ENCODE data around the gene CELSR1.

The CELSR1 gene

GRCh38 chr22:46533070-46533833 lies 4.2 kb downstream of the CELSR1 start:
- no peaks in the 10 kb centered on the region for H3K4me1 ChIP-seq (ENCODE audit: low read length)
- H4K20me1 ChIP-seq (ENCODE audit: insufficient read depth, low read length), result no peaks in the 10 kb centered on the region
- H3K36me3 ChIP-seq (replicated peaks; ENCODE audit: low read depth, low read length), result no peaks in the 10 kb centered on the region
- no peaks in the 10 kb centered on the region for H3K9me3 ChIP-seq (ENCODE audit: insufficient read depth, low read length)
- TF ChIP-seq CTCF (IDR thresholded peaks at IDR 0.05; ENCODE audit: low read depth, low read length), result no peak
- no peak overlapping the region for H3K4me2 ChIP-seq (ENCODE audit: low read length)
- H2AFZ ChIP-seq (ENCODE audit: low read depth, low read length), result no peak overlapping the region
- no peaks in the 10 kb centered on the region for H3K79me2 ChIP-seq (ENCODE audit: low read length)
- no peak overlapping the region for H3K4me3 ChIP-seq (ENCODE audit: low read length)
- no peak overlapping the region for H3K27ac ChIP-seq (ENCODE audit: low read length)
- no peak overlapping the region for H3K9ac ChIP-seq (ENCODE audit: low read length)
- H3K27me3 ChIP-seq (ENCODE audit: low read depth, low read length), result no peaks in the 10 kb centered on the region

GRCh38 chr22:46532416-46532815 lies 5.0 kb downstream of the CELSR1 start:
- Histone ChIP-seq H3K27ac (ENCODE audit: low read length) (no peak overlapping the region), H3K9ac (ENCODE audit: low read length) (no peak overlapping the region), H3K4me2 (ENCODE audit: low read length) (no peak overlapping the region), H3K4me1 (ENCODE audit: low read length) (no peaks in the 10 kb centered on the region), H3K27me3 (ENCODE audit: low read depth, low read length) (no peaks in the 10 kb centered on the region), H3K79me2 (ENCODE audit: low read length) (no peaks in the 10 kb centered on the region), H2AFZ (ENCODE audit: low read depth, low read length) (no peak overlapping the region), H4K20me1 (ENCODE audit: insufficient read depth, low read length) (no peaks in the 10 kb centered on the region), H3K4me3 (ENCODE audit: low read length) (no peak overlapping the region), H3K36me3 (replicated peaks; ENCODE audit: low read depth, low read length) (no peaks in the 10 kb centered on the region), H3K9me3 (ENCODE audit: insufficient read depth, low read length) (no peaks in the 10 kb centered on the region)
- TF ChIP-seq CTCF (IDR thresholded peaks at IDR 0.05; ENCODE audit: low read depth, low read length), result no peak
- TF ChIP-seq EZH2phosphoT487 (IDR thresholded peaks at IDR 0.05; ENCODE audit: low read depth), result no peak

GRCh38 chr22:46531581-46532175 lies 5.7 kb downstream of the CELSR1 start:
- Histone ChIP-seq H3K4me3 (ENCODE audit: low read length) (no peak overlapping the region), H3K9ac (ENCODE audit: low read length) (no peak overlapping the region), H3K9me3 (ENCODE audit: insufficient read depth, low read length) (no peaks in the 10 kb centered on the region), H3K4me2 (ENCODE audit: low read length) (no peak overlapping the region), H2AFZ (ENCODE audit: low read depth, low read length) (no peak overlapping the region), H3K27ac (ENCODE audit: low read length) (no peak overlapping the region), H3K27me3 (ENCODE audit: low read depth, low read length) (no peaks in the 10 kb centered on the region), H3K4me1 (ENCODE audit: low read length) (no peaks in the 10 kb centered on the region), H3K36me3 (replicated peaks; ENCODE audit: low read depth, low read length) (no peaks in the 10 kb centered on the region), H4K20me1 (ENCODE audit: insufficient read depth, low read length) (no peaks in the 10 kb centered on the region), H3K79me2 (ENCODE audit: low read length) (no peaks in the 10 kb centered on the region)
- no peak for TF ChIP-seq CTCF (IDR thresholded peaks at IDR 0.05; ENCODE audit: low read depth, low read length)
- TF ChIP-seq EZH2phosphoT487 (IDR thresholded peaks at IDR 0.05; ENCODE audit: low read depth), result no peak

- Histone ChIP-seq H3K36me3 (replicated peaks; ENCODE audit: low read depth, low read length) (no peaks in the 10 kb centered on the region), H3K4me2 (ENCODE audit: low read length) (no peak overlapping the region), H4K20me1 (ENCODE audit: insufficient read depth, low read length) (no peaks in the 10 kb centered on the region), H3K27ac (ENCODE audit: low read length) (no peak overlapping the region), H2AFZ (ENCODE audit: low read depth, low read length) (no peak overlapping the region), H3K27me3 (ENCODE audit: low read depth, low read length) (peaks cover 11% of the 10 kb centered on the region; the same call in 1 of the 2 replicates), H3K4me1 (ENCODE audit: low read length) (no peaks in the 10 kb centered on the region), H3K79me2 (ENCODE audit: low read length) (no peaks in the 10 kb centered on the region), H3K9ac (ENCODE audit: low read length) (no peak overlapping the region), H3K4me3 (ENCODE audit: low read length) (no peak overlapping the region), H3K9me3 (ENCODE audit: insufficient read depth, low read length) (no peaks in the 10 kb centered on the region)
- TF ChIP-seq CTCF (IDR thresholded peaks at IDR 0.05; ENCODE audit: low read depth, low read length) (no peak), EZH2phosphoT487 (IDR thresholded peaks at IDR 0.05; ENCODE audit: low read depth) (no peak)
These were observed 9.3 kb downstream of the CELSR1 start for GRCh38 chr22:46528121-46528610.

Measured in OCI-LY3 (cell line).